Nephron (organoid): ENCODE results near the gene ATP8B3.

Experiments used
- H3K27ac Mint-ChIP-seq, 3 experiments: 2 replicates each; pipeline ENCODE4 v1.8.0; 2020; ENCODE audit warnings: mixed read lengths in 3 of 3, mild to moderate bottlenecking in 2 of 3, moderate library complexity in 1 of 3
- H3K27me3 Mint-ChIP-seq: 2 replicates; pipeline ENCODE4 v1.8.0; 2021; ENCODE audit warnings: low read depth, mild to moderate bottlenecking, moderate library complexity, mixed read lengths
- H3K36me3 Mint-ChIP-seq: 2 replicates; pipeline ENCODE4 v1.8.0; 2020; ENCODE audit warnings: low read depth, mixed read lengths
- H3K4me1 Mint-ChIP-seq: 2 replicates; pipeline ENCODE4 v1.8.0; 2020; ENCODE audit warnings: mixed read lengths
- H3K4me3 Mint-ChIP-seq, 3 experiments: 2 replicates each; pipeline ENCODE4 v1.8.0; 2020; ENCODE audit warnings: mild to moderate bottlenecking in 3 of 3, mixed read lengths in 3 of 3, moderate library complexity in 2 of 3
- H3K9me3 Mint-ChIP-seq: 2 replicates; pipeline ENCODE4 v1.8.0; 2020; ENCODE audit warnings: mixed read lengths
- TF ChIP-seq, protein P1 (sequence below), 3 experiments: fragments of 200-600 bp; sonication (generic); IDR thresholded peaks; one replicate each; pipeline ENCODE4 v1.5.0; 2021; ENCODE audit warnings: antibody characterized with exemption in 3 of 3; ENCODE audit not compliant: unreplicated experiment in 3 of 3

ATP8B3 gene

DNA sequence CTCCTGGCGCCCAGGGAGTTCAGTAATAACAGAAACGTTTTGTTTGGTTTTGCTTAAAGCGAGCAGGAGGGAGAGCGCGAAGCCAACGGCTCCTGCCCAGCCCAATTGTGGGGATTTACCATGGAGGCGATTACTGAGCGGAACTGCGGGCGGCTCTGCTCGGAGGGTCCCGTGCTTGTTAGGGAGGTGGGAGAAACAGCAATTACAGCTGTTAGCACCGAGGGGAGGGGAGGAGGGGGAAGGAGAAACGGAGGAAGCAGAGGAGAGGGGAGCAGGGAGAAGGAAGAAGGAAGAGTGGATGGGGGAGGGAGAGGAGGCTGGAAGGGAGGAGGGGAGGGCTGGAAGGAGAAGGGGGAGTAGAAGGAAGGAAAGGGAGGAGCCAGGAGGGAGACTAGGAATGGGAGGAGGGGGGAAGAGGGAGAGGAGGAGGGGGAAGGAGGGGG lies 66.5 kb downstream of the ATP8B3 start:
- H3K27ac Mint-ChIP-seq: no peak overlapping the region
- peak overlapping the region in 2 of 3 experiments; percentile 19 to 38 for H3K4me3 Mint-ChIP-seq
- peaks cover 92% of the 10 kb centered on the region for H3K27me3 Mint-ChIP-seq
- no peaks in the 10 kb centered on the region for H3K4me1 Mint-ChIP-seq
- H3K9me3 Mint-ChIP-seq: peaks cover 3% of the 10 kb centered on the region
- no peaks in the 10 kb centered on the region for H3K36me3 Mint-ChIP-seq
- TF ChIP-seq, protein P1, sequence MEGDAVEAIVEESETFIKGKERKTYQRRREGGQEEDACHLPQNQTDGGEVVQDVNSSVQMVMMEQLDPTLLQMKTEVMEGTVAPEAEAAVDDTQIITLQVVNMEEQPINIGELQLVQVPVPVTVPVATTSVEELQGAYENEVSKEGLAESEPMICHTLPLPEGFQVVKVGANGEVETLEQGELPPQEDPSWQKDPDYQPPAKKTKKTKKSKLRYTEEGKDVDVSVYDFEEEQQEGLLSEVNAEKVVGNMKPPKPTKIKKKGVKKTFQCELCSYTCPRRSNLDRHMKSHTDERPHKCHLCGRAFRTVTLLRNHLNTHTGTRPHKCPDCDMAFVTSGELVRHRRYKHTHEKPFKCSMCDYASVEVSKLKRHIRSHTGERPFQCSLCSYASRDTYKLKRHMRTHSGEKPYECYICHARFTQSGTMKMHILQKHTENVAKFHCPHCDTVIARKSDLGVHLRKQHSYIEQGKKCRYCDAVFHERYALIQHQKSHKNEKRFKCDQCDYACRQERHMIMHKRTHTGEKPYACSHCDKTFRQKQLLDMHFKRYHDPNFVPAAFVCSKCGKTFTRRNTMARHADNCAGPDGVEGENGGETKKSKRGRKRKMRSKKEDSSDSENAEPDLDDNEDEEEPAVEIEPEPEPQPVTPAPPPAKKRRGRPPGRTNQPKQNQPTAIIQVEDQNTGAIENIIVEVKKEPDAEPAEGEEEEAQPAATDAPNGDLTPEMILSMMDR (IDR thresholded peaks at IDR 0.05; ENCODE audit: unreplicated experiment in 3 of 3): no peak

GRCh38 chr19:1744822-1745563 lies 67.1 kb downstream of the ATP8B3 start:
- TF ChIP-seq, protein P1 (IDR thresholded peaks at IDR 0.05; ENCODE audit: unreplicated experiment in 3 of 3): no peak
- H3K4me3 Mint-ChIP-seq: no peak overlapping the region

GRCh38 chr19:1744133-1744665 lies 67.9 kb downstream of the ATP8B3 start:
- no peaks in the 10 kb centered on the region for H3K4me1 Mint-ChIP-seq
- H3K9me3 Mint-ChIP-seq: peaks cover 6% of the 10 kb centered on the region
- peaks cover 91% of the 10 kb centered on the region for H3K27me3 Mint-ChIP-seq
- H3K36me3 Mint-ChIP-seq: no peaks in the 10 kb centered on the region
- TF ChIP-seq, protein P1 (IDR thresholded peaks at IDR 0.05; ENCODE audit: unreplicated experiment in 3 of 3): no peak
- H3K4me3 Mint-ChIP-seq: no peak overlapping the region
- H3K27ac Mint-ChIP-seq: no peak overlapping the region

More at GRCh38 chr19:1744822-1745563, 67.1 kb downstream of the ATP8B3 start:
- Mint-ChIP-seq H3K27ac (no peak overlapping the region), H3K4me1 (no peaks in the 10 kb centered on the region), H3K9me3 (peaks cover 6% of the 10 kb centered on the region), H3K27me3 (peaks cover 92% of the 10 kb centered on the region), H3K36me3 (no peaks in the 10 kb centered on the region)

DNA sequence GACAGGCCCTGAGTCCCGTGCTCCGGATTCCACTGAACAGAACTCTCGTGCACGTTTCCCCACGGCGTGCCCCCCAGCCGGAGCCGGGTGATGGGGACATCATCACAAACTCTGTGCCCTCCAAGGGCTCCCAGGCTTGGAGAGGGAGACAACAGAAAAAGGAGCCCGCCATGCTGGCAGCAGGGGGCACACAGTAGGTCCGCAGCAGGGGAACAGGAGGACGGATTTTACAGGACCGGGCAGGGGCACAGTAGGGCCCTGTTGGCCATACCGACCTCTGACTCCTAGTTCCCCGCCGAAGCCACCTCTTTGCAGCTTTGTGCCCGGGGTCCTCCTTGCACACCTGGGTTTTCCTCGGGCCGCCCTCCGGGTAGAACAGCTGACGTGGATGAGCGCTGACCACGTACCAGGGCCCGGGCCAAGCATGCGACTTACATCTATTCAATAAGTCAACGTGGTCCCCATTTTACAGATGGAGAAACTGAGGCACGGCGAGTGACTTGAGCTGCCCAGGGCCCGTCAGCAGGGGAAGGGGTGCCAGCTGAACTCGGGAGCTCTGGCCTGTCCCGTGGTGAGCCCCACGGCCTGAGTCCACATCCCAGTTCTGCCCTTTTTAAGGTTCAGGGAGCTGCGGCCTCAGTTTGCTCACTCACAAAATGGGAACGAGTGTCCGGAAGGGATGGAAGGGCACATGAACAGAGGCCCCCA lies 68.9 kb downstream of the ATP8B3 start:
- H3K4me3 Mint-ChIP-seq: no peak overlapping the region
- H3K36me3 Mint-ChIP-seq: no peaks in the 10 kb centered on the region
- no peaks in the 10 kb centered on the region for H3K4me1 Mint-ChIP-seq
- H3K27ac Mint-ChIP-seq: no peak overlapping the region
- H3K9me3 Mint-ChIP-seq: peaks cover 6% of the 10 kb centered on the region
- H3K27me3 Mint-ChIP-seq: peaks cover 89% of the 10 kb centered on the region
- TF ChIP-seq, protein P1 (IDR thresholded peaks at IDR 0.05; ENCODE audit: unreplicated experiment in 3 of 3): no peak

DNA sequence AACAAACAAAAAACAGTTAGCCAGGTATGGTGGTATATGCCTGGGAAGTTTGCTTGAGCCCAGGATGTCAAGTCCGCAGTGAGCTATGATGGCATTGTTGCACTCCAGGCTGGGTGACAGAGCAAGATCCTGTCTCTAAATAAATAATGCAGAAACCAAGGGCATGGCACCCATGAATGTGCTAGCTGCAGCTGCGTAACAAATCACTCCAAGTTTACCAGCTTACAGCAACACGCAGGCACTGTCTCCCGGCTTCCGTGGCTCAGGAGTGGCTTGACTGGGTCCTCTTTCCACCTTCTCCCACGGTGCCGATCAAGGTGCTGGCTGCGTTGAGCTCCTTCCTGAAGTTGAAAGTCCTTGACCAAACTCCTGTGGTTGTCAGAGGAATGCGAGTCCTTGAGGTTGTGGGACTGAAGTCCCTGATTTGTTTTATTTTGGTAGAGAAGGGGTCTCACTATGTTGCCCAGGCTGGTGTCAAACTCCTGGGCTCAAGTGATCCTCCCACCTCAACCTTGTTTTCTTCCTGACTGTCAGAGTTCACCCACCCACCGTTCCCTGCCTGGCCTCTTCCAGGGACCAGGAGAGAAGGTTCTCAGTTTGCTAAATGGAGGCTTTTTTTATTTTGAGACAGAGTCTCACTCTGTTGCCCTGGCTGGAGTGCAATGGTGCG lies 72.0 kb downstream of the ATP8B3 start:
- no peaks in the 10 kb centered on the region for H3K36me3 Mint-ChIP-seq
- H3K27ac Mint-ChIP-seq: no peak overlapping the region
- H3K27me3 Mint-ChIP-seq: peaks cover 88% of the 10 kb centered on the region
- no peak overlapping the region for H3K4me3 Mint-ChIP-seq
- TF ChIP-seq, protein P1 (IDR thresholded peaks at IDR 0.05; ENCODE audit: unreplicated experiment in 3 of 3): no peak
- peaks cover 6% of the 10 kb centered on the region for H3K9me3 Mint-ChIP-seq
- no peaks in the 10 kb centered on the region for H3K4me1 Mint-ChIP-seq
